HCT116 (cell line): ENCODE results near the gene WDR62. TPM values are rescaled to one million over a fixed set of nuclear protein-coding genes. Genes with fewer than 3 reads are reported as not detected.

Experiments used
- ATAC-seq: fragments of 200-7000 bp; cut with Tn5 transposase; 2 replicates; pipeline ENCODE4 v1.9.1; 2020; ENCODE audit warnings: mild to moderate bottlenecking, moderate library complexity
- BruUV-seq: library from RNA; stranded (reverse); fragments of 400-500 nt; replicated peaks from 2 replicates; lab custom pipeline; 2021; lab: Mats Ljungman, UMichigan
- CTCF ChIA-PET: fragments of 300-600 bp; sonication (Branson Sonifier 250); formaldehyde crosslinking; loops from one replicate; lab custom pipeline; 2021; ENCODE audit warnings: antibody characterized with exemption; lab: Charles Lee
- POLR2A ChIA-PET: fragments of 300-600, 350-600 bp; sonication (Branson Sonifier 250); formaldehyde crosslinking; loops from one replicate; lab custom pipeline; 2021; ENCODE audit warnings: antibody characterized with exemption; lab: Charles Lee
- RAD21 ChIA-PET, 2 experiments: fragments of 300-600 bp; sonication (Branson Sonifier 250); formaldehyde crosslinking; loops; one replicate each; lab custom pipeline; 2023; ENCODE audit warnings: low total read pairs in 2 of 2; ENCODE audit not compliant: uncharacterized antibody in 2 of 2, unreplicated experiment in 2 of 2, low non-redundant PET in 1 of 2; lab: Charles Lee
- DNase-seq: peaks from one replicate; pipeline ENCODE4 v3.0.0-alpha.2; 2010; ENCODE audit warnings: low read depth, low spot score
- H2AFZ ChIP-seq: fragments of 200-600 bp; shearing (Covaris generic), sonication (generic); 2 replicates; pipeline ENCODE4 v1.6.1; 2017; ENCODE audit warnings: low read depth, mixed run types, mixed read lengths, antibody characterized with exemption, low read length; ENCODE audit not compliant: poor library complexity, severe bottlenecking
- H3K27ac ChIP-seq: 2 replicates; pipeline ENCODE4 v1.5.1; 2012; ENCODE audit warnings: low read depth, low read length
- H3K27me3 ChIP-seq: fragments of 200-600 bp; sonication (generic); 2 replicates; pipeline ENCODE4 v1.6.1; 2016; ENCODE audit warnings: mixed run types, low read length, mixed read lengths; ENCODE audit not compliant: insufficient read depth
- H3K36me3 ChIP-seq, 2 experiments: fragments of 200-500 bp in 1 of 2; fragments of 200-600 bp in 1 of 2; sonication (Bioruptor generic) in 1 of 2; sonication (generic) in 1 of 2; 2 replicates each; pipeline versions ENCODE4 v1.5.1 to v1.6.1; 2014 to 2016; ENCODE audit warnings: low read length in 2 of 2, inconsistent platforms in 1 of 2, mixed read lengths in 1 of 2, mixed run types in 1 of 2; ENCODE audit not compliant: insufficient read depth in 2 of 2, control insufficient read depth in 1 of 2
- H3K4me1 ChIP-seq, 2 experiments: fragments of 200-600 bp in 1 of 2; sonication (generic) in 1 of 2; 2 replicates each; pipeline versions ENCODE4 v1.5.1 to v1.6.1; 2012 to 2017; ENCODE audit warnings: low read length in 2 of 2, inconsistent platforms in 1 of 2, mild to moderate bottlenecking in 1 of 2, mixed read lengths in 1 of 2, mixed run types in 1 of 2, moderate library complexity in 1 of 2; ENCODE audit not compliant: insufficient read depth in 2 of 2, control insufficient read depth in 1 of 2
- H3K4me2 ChIP-seq: fragments of 200-600 bp; sonication (generic); 2 replicates; pipeline ENCODE4 v1.6.1; 2017; ENCODE audit warnings: mixed run types, low read length, mixed read lengths
- H3K4me3 ChIP-seq, 2 experiments: fragments of 200-600 bp in 1 of 2; sonication (generic) in 1 of 2; replicated peaks in 1 of 2; 2 replicates each; pipeline ENCODE4 v1.5.1; 2011 to 2016; ENCODE audit warnings: low read length in 2 of 2, control low read depth in 1 of 2, low read depth in 1 of 2, mild to moderate bottlenecking in 1 of 2, mixed read lengths in 1 of 2, mixed run types in 1 of 2
- H3K79me2 ChIP-seq: fragments of 200-600 bp; sonication (generic); 2 replicates; pipeline ENCODE4 v1.6.1; 2017; ENCODE audit warnings: mild to moderate bottlenecking, mixed run types, low read length, moderate library complexity, mixed read lengths; ENCODE audit not compliant: insufficient read depth
- H3K9ac ChIP-seq: fragments of 200-600 bp; sonication (generic); 2 replicates; pipeline ENCODE4 v1.6.1; 2016; ENCODE audit warnings: low read length, mixed read lengths
- H3K9me2 ChIP-seq: fragments of 200-600 bp; sonication (generic), shearing (Covaris generic); 2 replicates; pipeline ENCODE4 v1.6.1; 2017; ENCODE audit warnings: mixed run types, mild to moderate bottlenecking, moderate library complexity; ENCODE audit not compliant: insufficient read depth
- H3K9me3 ChIP-seq, 2 experiments: fragments of 200-500 bp in 1 of 2; fragments of 200-600 bp in 1 of 2; sonication (Bioruptor generic) in 1 of 2; sonication (generic) in 1 of 2; 2 replicates each; pipeline ENCODE4 v1.6.1; 2014 to 2017; ENCODE audit warnings: low read length in 2 of 2, mixed read lengths in 2 of 2, inconsistent platforms in 1 of 2, low read depth in 1 of 2, mild to moderate bottlenecking in 1 of 2, mixed run types in 1 of 2, moderate library complexity in 1 of 2; ENCODE audit not compliant: control insufficient read depth in 1 of 2, insufficient read depth in 1 of 2
- H4K20me1 ChIP-seq: fragments of 200-600 bp; sonication (generic), shearing (Covaris generic); 2 replicates; pipeline ENCODE4 v1.6.1; 2017; ENCODE audit warnings: mixed run types, mild to moderate bottlenecking, moderate library complexity; ENCODE audit not compliant: insufficient read depth
- JUND ChIP-seq: IDR thresholded peaks from 2 replicates; pipeline ENCODE4 v1.6.1; 2012
- MAX ChIP-seq: IDR thresholded peaks from 2 replicates; pipeline ENCODE4 v1.6.1; 2012
- POLR2AphosphoS5 ChIP-seq: IDR thresholded peaks from 2 replicates; pipeline ENCODE4 v1.6.1; 2011; ENCODE audit warnings: mild to moderate bottlenecking, low read depth, low read length, moderate library complexity
- REST ChIP-seq: IDR thresholded peaks from 2 replicates; pipeline ENCODE4 v1.6.1; 2012; ENCODE audit warnings: low read depth
- TCF7L2 ChIP-seq: IDR thresholded peaks from 2 replicates; pipeline ENCODE4 v1.7.0; 2011; ENCODE audit warnings: borderline replicate concordance, inconsistent platforms; ENCODE audit not compliant: insufficient read depth, insufficient read length; ENCODE audit errors: extremely low read depth
- YY1 ChIP-seq: IDR thresholded peaks from 2 replicates; pipeline ENCODE4 v1.6.1; 2011; ENCODE audit warnings: low read length, low read depth, moderate library complexity, mild to moderate bottlenecking; ENCODE audit not compliant: insufficient replicate concordance; ENCODE audit errors: extremely low read depth
- intact Hi-C: fragments of 100-400 bp; cut with micrococcal nuclease; formaldehyde crosslinking; loops from 2 replicates; pipeline ENCODE4 v1.10.0; 2022
- total RNA-seq: library from RNA; stranded (reverse); gene quantifications from one replicate; pipeline ENCODE4 v1.2.1, GENCODE V29; 2021; ENCODE audit not compliant: unreplicated experiment

WDR62 gene
- total RNA-seq, 1 experiment from 2014 or later = 17.0 TPM

GRCh38 chr19:36026091-36026876, 28.4 kb upstream of the WDR62 start:
- Histone ChIP-seq H4K20me1 (no peaks in the 10 kb centered on the region), H3K9me2 (no peaks in the 10 kb centered on the region), H3K79me2 (no peaks in the 10 kb centered on the region), H3K4me2 (no peak overlapping the region), H3K9me3 (no peaks in the 10 kb centered on the region), H2AFZ (no peak overlapping the region), H3K9ac (no peak overlapping the region), H3K36me3 (peaks cover 0 to 23% of the 10 kb centered on the region in 2 experiments; a peak in 1 of 4 replicates), H3K4me3 (no peak overlapping the region)
- RAD21 ChIA-PET = no interaction called here
- BruUV-seq = no TSS peak
- CTCF ChIA-PET = no interaction called here
- POLR2A ChIA-PET = no interaction called here
- intact Hi-C loops = no loop called here
- no peak for DNase-seq
- no peak for ATAC-seq
- TF ChIP-seq JUND (no peak), REST (no peak), MAX (no peak), POLR2AphosphoS5 (no peak), TCF7L2 (no peak), YY1 (no peak)
- TF ChIP-seq, all 23 proteins: peak for 0
- Histone ChIP-seq H3K4me1 (no peaks in the 10 kb centered on the region), H3K27me3 (no peaks in the 10 kb centered on the region), H3K27ac (no peak overlapping the region)
